NCI-H2107 treated with DMSO at 0.1 percent for 48 hours (cell line): ENCODE measurements around the gene CDHR5.

Experiments
- DNase-seq: peaks from one replicate; lab custom pipeline; 2025; ENCODE audit not compliant: unreplicated experiment; lab: John Stamatoyannopoulos, UW

CDHR5 gene

GRCh38 chr11:611001-611996, 13.5 kb downstream of the CDHR5 start:
- no peak for DNase-seq

GRCh38 chr11:610146-610801, 14.5 kb downstream of the CDHR5 start:
- DNase-seq, result no peak

- no peak for DNase-seq
Measured at GRCh38 chr11:609341-609811, 15.4 kb downstream of the CDHR5 start.

- no peak for DNase-seq
Measured at GRCh38 chr11:608791-609251, 15.9 kb downstream of the CDHR5 start.

- DNase-seq, result no peak
Measured at GRCh38 chr11:607971-608659, 16.6 kb downstream of the CDHR5 start.

- DNase-seq, result no peak
Measured at GRCh38 chr11:607020-607780, 17.6 kb downstream of the CDHR5 start.

GRCh38 chr11:606245-606644, 18.5 kb downstream of the CDHR5 start:
- no peak for DNase-seq

GRCh38 chr11:605286-606129, 19.2 kb downstream of the CDHR5 start:
- DNase-seq, result no peak

GRCh38 chr11:603154-603553, 21.6 kb downstream of the CDHR5 start:
- DNase-seq, result no peak

- no peak for DNase-seq
Measured at GRCh38 chr11:601573-602245, 23.0 kb downstream of the CDHR5 start.

GRCh38 chr11:598005-598680, 26.6 kb downstream of the CDHR5 start:
- no peak for DNase-seq

GRCh38 chr11:597166-597725, 27.5 kb downstream of the CDHR5 start:
- no peak for DNase-seq

GRCh38 chr11:596374-596773, 28.4 kb downstream of the CDHR5 start:
- no peak for DNase-seq

- DNase-seq, result no peak
Measured at GRCh38 chr11:595400-595799, 29.4 kb downstream of the CDHR5 start.

- no peak for DNase-seq
Measured at GRCh38 chr11:593347-593746, 31.4 kb downstream of the CDHR5 start.

- no peak for DNase-seq
Measured at GRCh38 chr11:592918-593317, 31.8 kb downstream of the CDHR5 start.

- DNase-seq, result no peak
Measured at GRCh38 chr11:592501-592900, 32.3 kb downstream of the CDHR5 start.

- no peak for DNase-seq
Measured at GRCh38 chr11:590997-591396, 33.8 kb downstream of the CDHR5 start.
